HG02852 (cell line): ENCODE measurements around the gene OR13H1.
"Not testable (repeated sequence)": the region's sequence is repeated elsewhere in the genome, so short reads cannot be mapped to it uniquely, and the experiment has no call there.

Source experiments
- ATAC-seq: cut with Tn5 transposase; IDR thresholded peaks from one replicate; pipeline ENCODE4 v1.9.1; 2021; ENCODE audit warnings: mild to moderate bottlenecking, moderate library complexity; ENCODE audit not compliant: unreplicated experiment

Gene OR13H1, protein sequence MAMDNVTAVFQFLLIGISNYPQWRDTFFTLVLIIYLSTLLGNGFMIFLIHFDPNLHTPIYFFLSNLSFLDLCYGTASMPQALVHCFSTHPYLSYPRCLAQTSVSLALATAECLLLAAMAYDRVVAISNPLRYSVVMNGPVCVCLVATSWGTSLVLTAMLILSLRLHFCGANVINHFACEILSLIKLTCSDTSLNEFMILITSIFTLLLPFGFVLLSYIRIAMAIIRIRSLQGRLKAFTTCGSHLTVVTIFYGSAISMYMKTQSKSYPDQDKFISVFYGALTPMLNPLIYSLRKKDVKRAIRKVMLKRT

DNA sequence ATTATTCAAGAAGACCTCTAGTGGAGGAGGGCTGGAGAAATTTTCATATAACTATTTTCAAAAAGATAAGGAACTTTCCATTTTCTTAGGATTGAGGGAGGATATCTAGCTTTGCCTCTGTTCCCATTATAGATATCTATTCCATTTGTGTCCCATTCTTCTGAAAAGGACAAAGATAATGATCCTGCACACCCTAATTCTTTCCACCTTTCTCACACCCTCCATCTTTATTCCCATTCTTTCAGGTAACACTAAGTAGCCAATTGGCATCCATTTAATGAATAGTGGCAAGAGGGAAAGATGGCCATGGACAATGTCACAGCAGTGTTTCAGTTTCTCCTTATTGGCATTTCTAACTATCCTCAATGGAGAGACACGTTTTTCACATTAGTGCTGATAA, at the start of gene OR13H1:
Gene OR13H1, plus strand, starts transcription at position 301 of the 400 bp plus-strand sequence. Its CDS starts 0 bp downstream, at position 301.
- no peak for ATAC-seq

DNA sequence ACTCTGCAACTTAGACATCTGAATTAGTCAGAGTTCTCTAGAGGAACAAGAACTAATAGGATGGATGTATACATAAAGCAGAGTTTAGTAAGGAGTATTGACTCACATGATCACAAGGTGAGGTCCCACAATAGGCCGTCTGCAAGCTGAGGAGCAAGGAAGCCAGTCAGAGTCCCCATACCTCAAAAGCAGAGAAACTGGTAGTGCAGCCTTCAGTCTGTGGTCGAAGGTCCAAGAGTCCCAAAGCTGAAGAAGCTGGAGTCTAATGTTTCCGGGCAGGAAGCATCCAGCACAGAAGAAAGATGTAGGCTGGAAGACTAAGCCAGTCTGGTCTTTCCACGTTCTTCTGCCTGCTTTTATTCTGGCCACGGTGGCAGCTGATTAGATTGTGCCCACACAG, 42.3 kb upstream of the OR13H1 start:
- ATAC-seq: not testable (repeated sequence)

DNA sequence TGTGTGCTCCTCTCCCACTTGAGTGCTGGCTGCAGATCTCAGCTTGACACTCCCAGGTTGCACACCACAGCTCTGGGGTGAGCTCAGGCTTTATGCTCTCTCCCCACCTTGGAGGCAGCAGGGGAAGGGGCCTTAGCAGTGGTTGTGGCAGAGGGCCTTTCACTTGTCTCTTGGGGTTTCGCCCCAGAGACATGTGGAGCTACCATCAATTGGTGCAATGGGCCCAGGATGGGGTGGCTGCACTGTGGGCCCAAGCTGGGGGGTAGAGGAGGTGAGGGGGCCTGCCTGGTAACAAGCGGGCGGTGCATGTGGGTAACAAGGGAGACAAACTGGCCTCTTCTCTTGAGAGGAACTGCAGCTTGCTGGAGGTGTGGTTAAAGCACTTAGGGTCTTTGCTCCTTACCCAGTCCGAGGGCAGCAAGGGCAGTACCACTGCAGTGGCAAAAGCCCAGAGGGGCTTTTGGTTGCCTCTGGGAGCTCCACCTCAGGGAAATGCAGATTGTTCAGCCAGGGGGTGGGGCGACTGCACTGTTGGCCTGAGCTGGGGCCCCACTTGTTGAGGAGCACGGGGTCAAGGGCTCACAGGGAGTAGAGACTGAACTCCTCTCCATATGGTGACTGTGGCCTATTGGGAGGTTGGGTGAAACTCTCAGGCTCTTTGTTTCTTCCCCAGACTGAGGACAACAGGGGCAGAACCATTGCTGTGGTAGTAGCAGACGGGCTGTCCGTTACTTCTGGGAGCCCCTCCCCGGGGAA, 30.5 kb upstream of the OR13H1 start:
- no peak for ATAC-seq

GRCh38 chrX:131521824-131522223, 22.1 kb upstream of the OR13H1 start:
- no peak for ATAC-seq

GRCh38 chrX:131544218-131544617, 344 bp downstream of the OR13H1 start:
- no peak for ATAC-seq

DNA sequence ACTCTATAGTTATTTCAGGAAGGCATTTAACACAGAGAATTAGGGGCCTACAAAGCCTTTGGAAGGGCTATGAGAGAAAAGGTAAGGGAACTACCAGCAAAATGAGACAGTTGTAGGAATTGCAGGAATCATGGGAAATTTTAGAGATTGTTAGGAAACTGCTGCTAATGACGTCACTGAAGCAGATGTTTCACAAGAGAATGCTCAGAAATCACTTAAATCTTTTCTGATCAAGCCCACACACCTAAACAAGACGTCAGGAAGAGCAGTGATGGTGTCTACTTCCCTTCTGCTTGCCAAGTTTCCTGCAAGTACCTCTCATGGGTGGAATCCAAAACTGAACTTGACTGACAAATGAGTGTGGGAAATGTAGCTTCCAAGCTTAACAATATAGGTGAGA, 5.1 kb downstream of the OR13H1 start:
- no peak for ATAC-seq

DNA sequence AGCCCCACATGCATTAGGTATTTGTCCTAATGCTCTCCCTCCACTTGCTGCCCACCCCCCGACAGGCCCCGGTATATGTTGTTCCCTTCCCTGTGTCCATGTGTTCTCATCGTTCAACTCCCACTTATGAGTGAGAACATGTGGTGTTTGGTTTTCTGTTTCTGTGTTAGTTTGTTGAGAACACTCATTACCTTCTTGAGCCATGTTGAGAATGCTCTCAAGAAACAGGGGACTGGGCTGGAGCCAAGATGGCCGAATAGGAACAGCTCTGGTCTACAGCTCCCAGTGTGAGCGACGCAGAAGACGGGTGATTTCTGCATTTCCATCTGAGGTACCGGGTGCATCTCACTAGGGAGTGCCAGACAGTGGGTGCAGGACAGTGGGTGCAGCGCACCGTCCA, 8.6 kb downstream of the OR13H1 start:
- ATAC-seq: not testable (repeated sequence)

- ATAC-seq: no peak
Observed at GRCh38 chrX:131558562-131558961, 14.7 kb downstream of the OR13H1 start.

DNA sequence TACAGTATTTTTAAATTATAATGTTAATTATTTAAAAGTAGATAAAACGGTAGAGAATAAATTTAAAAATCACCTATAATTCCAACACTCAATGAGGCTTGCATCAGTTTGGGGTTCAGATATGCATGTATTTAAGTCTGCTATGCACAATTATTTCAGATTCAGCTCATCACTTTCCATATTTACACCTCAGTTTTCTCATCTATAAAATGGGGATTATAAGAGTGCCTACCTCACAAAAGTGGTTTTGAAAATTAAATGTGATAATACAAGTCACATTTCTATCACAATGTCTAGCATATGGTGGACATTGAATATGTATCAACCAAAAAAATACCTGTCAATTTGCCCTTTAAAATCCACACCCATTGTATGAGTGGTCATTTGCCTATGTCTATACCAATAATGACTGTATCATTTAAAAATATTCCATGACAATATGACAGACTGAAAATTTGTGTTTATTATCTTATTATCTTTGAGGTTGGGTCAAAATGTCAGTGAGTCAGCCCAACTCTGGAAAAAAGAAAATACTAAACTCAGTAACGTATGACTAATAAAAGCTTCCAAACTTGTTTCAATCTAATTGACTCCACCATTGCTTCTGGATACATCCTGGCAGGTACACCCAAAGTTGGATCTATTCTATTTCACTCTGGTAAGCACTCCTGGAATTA, 20.8 kb downstream of the OR13H1 start:
- ATAC-seq: no peak

DNA sequence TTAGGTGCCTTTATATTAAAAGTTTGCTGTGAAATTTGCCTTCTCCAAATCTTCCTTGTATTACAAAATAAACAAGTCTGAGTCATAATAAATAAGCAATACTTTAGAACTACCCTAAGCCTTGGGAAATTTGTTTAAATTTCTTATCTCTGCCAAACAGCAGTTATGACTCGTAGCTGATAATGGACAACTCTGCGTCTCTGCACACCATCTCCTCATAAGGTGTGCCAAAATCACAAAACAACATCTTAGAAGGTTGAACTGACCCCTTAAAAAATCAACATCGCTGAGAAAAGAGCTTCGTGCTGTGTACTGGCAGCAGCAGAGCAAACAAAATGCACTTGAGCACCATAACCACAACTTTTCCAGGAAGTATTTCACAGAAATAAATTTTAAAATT, 22.0 kb downstream of the OR13H1 start:
- no peak for ATAC-seq

DNA sequence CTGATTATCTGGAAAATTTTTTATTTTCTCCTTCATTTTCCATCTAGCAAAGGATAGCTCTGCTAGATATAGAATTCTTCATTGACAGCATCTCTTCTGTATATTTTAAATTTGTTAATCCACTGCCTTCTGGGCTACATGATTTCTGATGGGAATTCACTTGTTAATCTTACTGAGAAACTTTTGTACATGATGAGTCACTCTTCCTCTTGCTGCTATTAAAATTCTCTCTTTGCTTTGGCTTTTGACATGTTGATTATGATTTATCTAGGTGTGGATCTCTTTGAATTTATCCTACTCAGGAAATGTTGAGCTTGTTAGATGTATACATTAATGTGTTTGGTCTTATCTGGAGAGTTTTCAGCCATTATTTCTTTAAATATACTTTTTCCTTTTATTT, 27.5 kb downstream of the OR13H1 start:
- no peak for ATAC-seq

DNA sequence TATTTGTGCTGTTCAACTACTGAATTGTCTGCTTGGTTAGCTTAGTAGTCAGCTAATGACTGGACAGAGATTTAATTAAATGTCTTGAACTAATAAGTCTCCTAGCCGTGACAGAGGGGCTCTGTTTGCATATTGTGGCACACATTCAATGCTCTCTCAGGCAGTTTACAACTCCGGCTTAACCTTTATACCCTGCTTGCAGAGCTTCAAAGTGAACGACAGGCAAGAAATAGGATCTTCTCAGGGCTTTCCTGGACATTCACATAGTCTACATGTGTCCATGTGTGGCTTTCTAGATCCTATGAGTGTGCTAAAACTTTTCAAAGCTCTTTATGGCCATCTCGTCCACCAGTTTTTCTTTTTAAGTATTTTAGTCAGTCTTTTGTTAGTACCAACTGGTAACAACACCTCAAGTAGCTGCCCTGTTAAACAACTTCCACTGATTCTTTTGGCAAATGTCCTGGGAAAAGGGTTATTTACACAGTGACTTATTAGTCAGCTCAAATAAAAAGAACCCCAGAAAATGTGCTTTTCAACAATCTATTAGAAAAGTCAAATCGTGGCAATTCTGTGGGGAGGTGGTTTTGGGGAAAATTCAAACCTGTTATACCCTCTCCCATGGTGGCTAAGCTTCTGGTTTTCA, 28.6 kb downstream of the OR13H1 start:
- no peak for ATAC-seq

DNA sequence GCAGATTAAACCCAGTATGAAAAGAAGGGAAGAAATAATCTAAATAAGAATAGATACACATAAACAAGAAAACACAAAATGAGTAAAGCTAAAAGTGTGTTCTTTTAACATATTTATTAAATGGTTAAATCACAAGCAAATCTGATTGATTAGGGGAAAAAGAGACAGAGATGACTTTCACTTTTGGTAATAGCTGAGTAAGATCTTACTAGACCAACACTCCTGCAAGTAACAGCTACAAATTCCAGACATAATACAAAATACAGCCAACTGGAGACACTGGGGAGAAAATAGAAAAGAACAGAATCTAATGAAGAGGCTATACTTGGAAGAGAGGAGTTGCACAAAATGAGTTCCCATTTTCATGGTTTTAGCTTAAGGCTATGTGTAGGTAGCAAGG, 33.5 kb downstream of the OR13H1 start:
- no peak for ATAC-seq

DNA sequence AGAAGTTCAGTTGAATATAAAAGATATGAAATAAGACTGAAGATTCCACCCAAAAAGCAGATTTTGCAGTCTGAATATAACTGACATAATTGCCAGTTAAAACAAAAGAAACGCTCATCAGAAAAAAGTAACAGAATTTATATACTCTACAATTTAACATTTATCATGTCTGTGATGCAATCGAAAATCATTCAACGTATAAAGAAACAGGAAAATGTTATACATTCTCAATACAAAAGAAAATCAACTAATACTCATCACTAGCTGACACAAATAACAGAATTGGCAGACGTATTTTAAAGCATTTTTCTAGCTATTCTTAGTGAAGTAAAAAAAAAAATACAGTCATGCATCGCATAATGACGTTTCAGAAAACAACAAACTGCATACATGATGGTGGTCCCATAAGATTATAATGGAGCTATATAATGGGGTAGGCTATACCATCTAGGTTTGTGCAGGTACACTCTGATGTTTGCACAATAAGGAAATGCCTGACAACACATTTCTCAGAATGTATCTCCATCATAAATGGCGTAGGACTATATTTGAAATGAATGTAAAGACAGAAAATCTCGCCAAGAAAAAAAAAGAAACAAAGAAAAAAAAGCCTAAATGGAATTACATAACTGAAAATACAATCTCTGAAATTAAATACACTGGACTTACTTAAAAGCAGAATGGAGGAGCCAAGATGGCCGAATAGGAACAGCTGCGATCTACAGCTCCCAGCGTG, 34.3 kb downstream of the OR13H1 start:
- no peak for ATAC-seq

DNA sequence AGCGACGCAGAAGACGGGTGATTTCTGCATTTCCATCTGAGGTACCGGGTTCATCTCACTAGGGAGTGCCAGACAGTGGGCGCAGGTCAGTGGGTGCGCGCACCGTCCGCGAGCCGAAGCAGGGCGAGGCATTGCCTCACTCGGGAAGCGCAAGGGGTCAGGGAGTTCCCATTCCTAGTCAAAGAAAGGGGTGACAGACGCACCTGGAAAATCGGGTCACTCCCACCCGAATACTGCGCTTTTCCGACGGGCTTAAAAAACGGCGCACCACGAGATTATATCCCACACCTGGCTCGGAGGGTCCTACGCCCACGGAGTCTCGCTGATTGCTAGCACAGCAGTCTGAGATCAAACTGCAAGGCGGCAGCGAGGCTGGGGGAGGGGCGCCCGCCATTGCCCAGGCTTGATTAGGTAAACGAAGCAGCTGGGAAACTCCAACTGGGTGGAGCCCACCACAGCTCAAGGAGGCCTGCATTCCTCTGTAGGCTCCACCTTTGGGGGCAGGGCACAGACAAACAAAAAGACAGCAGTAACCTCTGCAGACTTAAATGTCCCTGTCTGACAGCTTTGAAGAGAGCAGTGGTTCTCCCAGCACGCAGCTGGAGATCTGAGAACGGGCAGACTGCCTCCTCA, 35.0 kb downstream of the OR13H1 start:
- not testable (repeated sequence) for ATAC-seq

DNA sequence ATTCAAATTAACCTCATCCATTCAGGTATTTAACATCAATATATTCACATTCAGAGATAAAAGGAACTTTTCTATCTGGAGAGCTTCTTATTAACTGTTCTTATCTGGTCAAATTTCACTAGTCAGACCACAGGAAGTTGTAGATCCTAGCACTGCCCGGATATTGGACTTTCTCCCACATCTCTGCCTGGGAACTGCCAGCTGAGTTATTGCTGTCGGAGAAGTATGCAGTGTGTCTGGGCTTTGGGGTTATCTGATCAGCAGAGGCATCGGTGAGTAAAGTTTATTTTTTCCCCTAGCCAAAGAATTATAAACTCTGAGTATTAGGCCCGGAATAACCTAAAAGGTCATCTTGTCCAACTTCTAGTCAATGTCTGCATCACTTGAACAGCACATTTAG, 45.1 kb downstream of the OR13H1 start:
- ATAC-seq: no peak
